HG03521 (cell line): ENCODE measurements around the gene RASA2.

ENCODE experiments used
- ATAC-seq: cut with Tn5 transposase; IDR thresholded peaks from one replicate; pipeline ENCODE4 v1.9.1; 2021; ENCODE audit warnings: mild to moderate bottlenecking, moderate library complexity; ENCODE audit not compliant: unreplicated experiment

The RASA2 gene

GRCh38 chr3:141486746-141487520 lies at the start of gene RASA2:
Gene RASA2 (plus strand): TSS chr3:141487027. CDS start chr3:141487084, 57 bp downstream.
- peak; percentile 63 for ATAC-seq

- no peak for ATAC-seq
Observed at GRCh38 chr3:141439589-141439988, 47.2 kb upstream of the RASA2 start.

GRCh38 chr3:141440942-141441341 lies 45.9 kb upstream of the RASA2 start:
- peak; percentile 26 for ATAC-seq

GRCh38 chr3:141441381-141442364 lies 45.2 kb upstream of the RASA2 start:
- peak; percentile 98 for ATAC-seq

- no peak for ATAC-seq
Observed at GRCh38 chr3:141442446-141442845, 44.4 kb upstream of the RASA2 start.

- no peak for ATAC-seq
Observed at GRCh38 chr3:141442914-141443313, 43.9 kb upstream of the RASA2 start.

- ATAC-seq, result no peak
Observed at GRCh38 chr3:141444586-141445285, 42.1 kb upstream of the RASA2 start.

- ATAC-seq, result no peak
Observed at GRCh38 chr3:141445990-141446389, 40.8 kb upstream of the RASA2 start.

- ATAC-seq, result no peak
Observed at GRCh38 chr3:141446737-141447136, 40.1 kb upstream of the RASA2 start.

- no peak for ATAC-seq
Observed at GRCh38 chr3:141447383-141447782, 39.4 kb upstream of the RASA2 start.

- ATAC-seq, result no peak
Observed at GRCh38 chr3:141448606-141449220, 38.1 kb upstream of the RASA2 start.

GRCh38 chr3:141449424-141449823 lies 37.4 kb upstream of the RASA2 start:
- ATAC-seq, result no peak

- ATAC-seq, result no peak
Observed at GRCh38 chr3:141450727-141451375, 36.0 kb upstream of the RASA2 start.

GRCh38 chr3:141452045-141452444 lies 34.8 kb upstream of the RASA2 start:
- peak; percentile 52 for ATAC-seq

- ATAC-seq, result no peak
Observed at GRCh38 chr3:141452773-141453172, 34.1 kb upstream of the RASA2 start.

GRCh38 chr3:141454054-141454453 lies 32.8 kb upstream of the RASA2 start:
- ATAC-seq, result no peak

- no peak for ATAC-seq
Observed at GRCh38 chr3:141454906-141455602, 31.8 kb upstream of the RASA2 start.

GRCh38 chr3:141455603-141456300 lies 31.1 kb upstream of the RASA2 start:
- no peak for ATAC-seq

GRCh38 chr3:141456301-141456625 lies 30.6 kb upstream of the RASA2 start:
- ATAC-seq, result no peak
